ENCODE measurements around the gene SMYD3.
A peak's percentile ranks its signal among the peaks of the same experiment; 100 is the strongest.

Gene SMYD3

GRCh38 chr1:246200738-246201137, 306.3 kb downstream of the SMYD3 start:
- DNase-seq = no peak

GRCh38 chr1:246200225-246200624, 306.9 kb downstream of the SMYD3 start:
- no peak for DNase-seq

GRCh38 chr1:246199086-246199645, 307.9 kb downstream of the SMYD3 start:
- DNase-seq = peak; percentile 63

GRCh38 chr1:246198115-246198816, 308.8 kb downstream of the SMYD3 start:
- no peak for DNase-seq

GRCh38 chr1:246197076-246197475, 310.0 kb downstream of the SMYD3 start:
- no peak for DNase-seq

- DNase-seq = no peak
These were observed 311.8 kb downstream of the SMYD3 start for GRCh38 chr1:246195296-246195695.

- DNase-seq = no peak
These were observed 313.5 kb downstream of the SMYD3 start for GRCh38 chr1:246193537-246193936.

GRCh38 chr1:246189126-246189525, 318.0 kb downstream of the SMYD3 start:
- DNase-seq = no peak

GRCh38 chr1:246187834-246188372, 319.2 kb downstream of the SMYD3 start:
- no peak for DNase-seq

GRCh38 chr1:246184503-246184902, 322.6 kb downstream of the SMYD3 start:
- no peak for DNase-seq

- no peak for DNase-seq
These were observed 324.8 kb downstream of the SMYD3 start for GRCh38 chr1:246182149-246182851.

GRCh38 chr1:246181241-246181640, 325.8 kb downstream of the SMYD3 start:
- no peak for DNase-seq

GRCh38 chr1:246179401-246179800, 327.7 kb downstream of the SMYD3 start:
- no peak for DNase-seq

GRCh38 chr1:246178717-246179311, 328.3 kb downstream of the SMYD3 start:
- no peak for DNase-seq

- no peak for DNase-seq
These were observed 330.7 kb downstream of the SMYD3 start for GRCh38 chr1:246176126-246177024.

- no peak for DNase-seq
These were observed 336.4 kb downstream of the SMYD3 start for GRCh38 chr1:246170574-246171261.

GRCh38 chr1:246169486-246169885, 337.6 kb downstream of the SMYD3 start:
- no peak for DNase-seq

- DNase-seq = no peak
These were observed 338.1 kb downstream of the SMYD3 start for GRCh38 chr1:246169019-246169418.

GRCh38 chr1:246166841-246167240, 340.2 kb downstream of the SMYD3 start:
- DNase-seq = peak; percentile 38

GRCh38 chr1:246165826-246166709, 341.0 kb downstream of the SMYD3 start:
- peak; percentile 70 for DNase-seq

- no peak for DNase-seq
These were observed 342.3 kb downstream of the SMYD3 start for GRCh38 chr1:246164764-246165163.
